Ishikawa (cell line): ENCODE results near the gene NXT1.

Source experiments
- CEBPB ChIP-seq: IDR thresholded peaks from 2 replicates; pipeline ENCODE4 v1.6.1; 2012
- CREB1 ChIP-seq: IDR thresholded peaks from 2 replicates; pipeline ENCODE4 v1.6.1; 2012; ENCODE audit warnings: low read depth
- EGR1 ChIP-seq: IDR thresholded peaks from 2 replicates; pipeline ENCODE4 v1.6.1; 2012
- EP300 ChIP-seq: IDR thresholded peaks from 2 replicates; pipeline ENCODE4 v1.6.1; 2012; ENCODE audit warnings: borderline replicate concordance
- FOXM1 ChIP-seq: IDR thresholded peaks from 2 replicates; pipeline ENCODE4 v1.6.1; 2012; ENCODE audit warnings: low read depth, borderline replicate concordance
- NFIC ChIP-seq: IDR thresholded peaks from 2 replicates; pipeline ENCODE4 v1.6.1; 2012
- RAD21 ChIP-seq: IDR thresholded peaks from 2 replicates; pipeline ENCODE4 v1.6.1; 2012; ENCODE audit warnings: low read depth
- REST ChIP-seq: IDR thresholded peaks from 2 replicates; pipeline ENCODE4 v1.6.1; 2012; ENCODE audit warnings: low read depth, mild to moderate bottlenecking
- TAF1 ChIP-seq: IDR thresholded peaks from 2 replicates; pipeline ENCODE4 v1.6.1; 2012; ENCODE audit warnings: low read depth, mild to moderate bottlenecking
- TCF12 ChIP-seq: IDR thresholded peaks from 2 replicates; pipeline ENCODE4 v1.6.1; 2012; ENCODE audit warnings: low read depth
- TEAD4 ChIP-seq: IDR thresholded peaks from 2 replicates; pipeline ENCODE4 v1.6.1; 2012
- USF1 ChIP-seq: IDR thresholded peaks from 2 replicates; pipeline ENCODE4 v1.6.1; 2012
- YY1 ChIP-seq: IDR thresholded peaks from 2 replicates; pipeline ENCODE4 v1.6.1; 2012; ENCODE audit warnings: low read depth
- ZBTB7A ChIP-seq: IDR thresholded peaks from 2 replicates; pipeline ENCODE4 v1.6.1; 2012; ENCODE audit warnings: low read depth
- TF ChIP-seq, protein P1 (sequence below): IDR thresholded peaks from 2 replicates; pipeline ENCODE4 v1.6.1; 2012

Gene NXT1

GRCh38 chr20:23316626-23317025, 34.0 kb upstream of the NXT1 start:
- no peak for TF ChIP-seq RAD21
- no peak for TF ChIP-seq TAF1
- TF ChIP-seq YY1, result no peak
- TF ChIP-seq NFIC, result no peak
- no peak for TF ChIP-seq TEAD4

DNA sequence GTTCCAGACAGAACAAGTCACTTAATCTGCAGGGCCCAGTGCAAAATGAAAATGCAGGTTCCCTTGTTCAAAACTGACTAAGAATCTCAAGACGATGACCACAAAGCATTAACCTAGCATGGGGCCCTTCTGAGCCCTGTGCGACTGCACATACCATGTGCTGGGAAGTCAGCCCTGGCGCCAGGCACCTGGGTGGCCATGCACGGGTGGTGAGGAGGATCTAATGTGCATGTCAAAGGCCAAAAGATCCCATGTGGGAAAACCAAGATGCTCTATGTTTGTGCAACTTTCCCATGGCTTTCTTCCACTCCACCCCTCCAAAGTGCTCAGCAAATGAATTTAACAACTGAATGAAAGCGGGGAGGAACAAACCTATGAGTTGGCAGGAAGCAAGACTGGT, 33.5 kb upstream of the NXT1 start:
- no peak for TF ChIP-seq REST
- no peak for TF ChIP-seq EGR1
- no peak for TF ChIP-seq TCF12
- TF ChIP-seq USF1, result no peak
- no peak for TF ChIP-seq TAF1
- TF ChIP-seq FOXM1, result no peak
- TF ChIP-seq CREB1, result no peak
- no peak for TF ChIP-seq RAD21
- TF ChIP-seq CEBPB, result no peak
- TF ChIP-seq YY1, result no peak
- TF ChIP-seq TEAD4, result no peak

GRCh38 chr20:23318347-23318746, 32.2 kb upstream of the NXT1 start:
- no peak for TF ChIP-seq CREB1
- no peak for TF ChIP-seq ZBTB7A
- no peak for TF ChIP-seq USF1
- TF ChIP-seq YY1, result no peak
- no peak for TF ChIP-seq EGR1
- TF ChIP-seq, protein P1, sequence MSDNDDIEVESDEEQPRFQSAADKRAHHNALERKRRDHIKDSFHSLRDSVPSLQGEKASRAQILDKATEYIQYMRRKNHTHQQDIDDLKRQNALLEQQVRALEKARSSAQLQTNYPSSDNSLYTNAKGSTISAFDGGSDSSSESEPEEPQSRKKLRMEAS, result no peak
- no peak for TF ChIP-seq CEBPB
- no peak for TF ChIP-seq NFIC
- TF ChIP-seq TEAD4, result no peak
- TF ChIP-seq REST, result no peak
- TF ChIP-seq RAD21, result no peak
- TF ChIP-seq EP300, result no peak
- TF ChIP-seq TCF12, result no peak
- TF ChIP-seq FOXM1, result no peak
- no peak for TF ChIP-seq TAF1

DNA sequence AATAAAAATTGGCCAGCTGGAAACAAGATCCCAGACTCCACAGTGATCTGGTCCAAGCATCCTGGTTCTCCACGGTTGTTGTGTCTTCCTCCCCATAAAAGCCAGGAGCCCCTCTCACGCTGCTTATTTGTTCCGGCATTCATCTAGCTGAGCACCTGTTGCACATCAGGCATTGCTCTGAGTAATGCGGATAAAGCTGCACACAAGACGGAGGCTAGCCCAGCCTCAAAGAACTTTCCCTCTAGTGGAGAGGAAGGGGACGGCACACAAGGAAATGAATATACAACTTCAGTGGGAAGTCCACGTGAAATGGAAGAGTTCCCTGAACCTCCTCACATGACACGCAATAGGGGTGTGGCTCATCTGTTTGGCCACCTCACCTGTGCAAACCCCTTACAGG, 30.3 kb upstream of the NXT1 start:
- TF ChIP-seq EP300 (no peak), CREB1 (no peak), FOXM1 (no peak), TEAD4 (no peak), ZBTB7A (no peak), REST (no peak), TCF12 (no peak), YY1 (no peak), CEBPB (no peak), USF1 (no peak), RAD21 (no peak), TAF1 (no peak), NFIC (no peak), EGR1 (no peak)
- TF ChIP-seq, protein P1, result no peak

DNA sequence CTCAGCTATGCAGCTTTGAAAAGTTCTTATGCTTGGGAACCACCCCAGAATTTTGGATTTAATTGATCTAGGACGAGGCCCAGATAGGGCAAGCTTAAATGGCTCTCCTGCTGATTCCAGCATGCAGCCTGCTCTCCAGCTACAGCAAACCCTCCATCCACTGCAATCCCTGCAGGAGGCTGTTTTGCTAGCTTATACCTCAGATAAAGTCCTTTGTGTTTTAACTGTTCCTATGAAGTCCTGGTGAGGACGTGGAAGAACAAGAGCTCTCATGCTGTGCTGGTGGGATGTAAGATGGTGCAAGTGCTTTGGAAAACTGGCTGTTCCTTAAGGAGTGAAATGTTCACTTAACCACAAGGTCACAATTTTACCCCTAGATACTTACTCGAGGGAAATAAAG, 25.5 kb upstream of the NXT1 start:
- TF ChIP-seq FOXM1 (no peak), TEAD4 (no peak), ZBTB7A (no peak), TCF12 (no peak), YY1 (no peak)
- TF ChIP-seq, protein P1, result no peak
